Activated CD8-positive, alpha-beta T cell treated with anti-CD3 and anti-CD28 coated beads for 36 hours (primary cell): ENCODE measurements around the gene PAH. TPM values are rescaled to one million over a fixed set of nuclear protein-coding genes. Genes with fewer than 3 reads are reported as not detected.
A peak's percentile ranks its signal among the peaks of the same experiment; 100 is the strongest.

ENCODE experiments used
- ATAC-seq: fragments of 200-7000 bp; cut with Tn5 transposase; one replicate; pipeline ENCODE4 v1.10.0; 2021; ENCODE audit warnings: mild to moderate bottlenecking, moderate library complexity
- CTCF ChIA-PET: fragments of 350-600 bp; sonication (Branson Sonifier 250); formaldehyde crosslinking; loops from one replicate; lab custom pipeline; 2021; ENCODE audit warnings: antibody characterized with exemption; lab: Charles Lee
- POLR2A ChIA-PET: fragments of 350-600 bp; sonication (Branson Sonifier 250); formaldehyde crosslinking; loops from one replicate; lab custom pipeline; 2021; ENCODE audit warnings: antibody characterized with exemption; lab: Charles Lee
- DNase-seq: peaks from one replicate; pipeline ENCODE4 v3.0.0-alpha.2; 2020
- H3K27ac Mint-ChIP-seq: one replicate; pipeline ENCODE4 v1.8.0; 2021; ENCODE audit warnings: mild to moderate bottlenecking, mixed read lengths
- H3K27me3 Mint-ChIP-seq: one replicate; pipeline ENCODE4 v1.8.0; 2021; ENCODE audit warnings: mixed read lengths
- H3K36me3 Mint-ChIP-seq: one replicate; pipeline ENCODE4 v1.8.0; 2021; ENCODE audit warnings: low read depth, mixed read lengths
- H3K4me1 Mint-ChIP-seq: one replicate; pipeline ENCODE4 v1.8.0; 2021; ENCODE audit warnings: low read depth, mixed read lengths
- H3K4me3 Mint-ChIP-seq: one replicate; pipeline ENCODE4 v1.8.0; 2021; ENCODE audit warnings: mild to moderate bottlenecking, moderate library complexity, mixed read lengths
- H3K9me3 Mint-ChIP-seq: one replicate; pipeline ENCODE4 v1.8.0; 2021; ENCODE audit warnings: mixed read lengths
- intact Hi-C: fragments of 100-400 bp; cut with micrococcal nuclease; formaldehyde crosslinking; loops from one replicate; pipeline ENCODE4 v1.10.0; 2022
- total RNA-seq, 2 experiments: library from RNA; stranded (reverse); gene quantifications; one replicate each; pipeline ENCODE4 v1.2.3, GENCODE V29; 2021
- TF ChIP-seq, protein P1 (sequence below): fragments of 200-600 bp; IDR thresholded peaks from one replicate; pipeline ENCODE4 v1.8.0; 2022; ENCODE audit warnings: antibody characterized with exemption, mild to moderate bottlenecking

PAH gene
- total RNA-seq, 2 experiments from 2014 or later: not detected

DNA sequence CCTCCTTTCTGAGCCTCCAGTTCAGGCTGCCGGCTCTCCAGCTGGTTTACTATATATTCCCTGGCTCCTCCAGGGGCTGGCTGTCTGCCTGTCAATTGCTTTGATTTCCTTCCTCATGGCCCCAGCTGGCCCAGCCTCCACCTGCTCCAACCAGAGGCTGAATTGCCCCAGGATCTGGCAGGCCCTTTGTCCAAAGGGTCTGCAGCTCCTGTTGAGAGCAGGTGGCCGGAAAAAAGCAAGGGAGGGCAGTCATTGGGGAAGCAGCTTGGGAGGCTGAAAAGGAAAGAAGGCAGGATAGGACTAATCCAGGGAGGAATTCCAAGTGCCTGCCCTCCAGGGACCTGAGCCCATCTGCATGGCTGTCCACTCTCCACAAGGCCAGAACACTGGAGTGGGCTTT is 25.3 kb downstream of the PAH start:
- intact Hi-C loops: no loop called here
- POLR2A ChIA-PET: no interaction called here
- TF ChIP-seq, protein P1, sequence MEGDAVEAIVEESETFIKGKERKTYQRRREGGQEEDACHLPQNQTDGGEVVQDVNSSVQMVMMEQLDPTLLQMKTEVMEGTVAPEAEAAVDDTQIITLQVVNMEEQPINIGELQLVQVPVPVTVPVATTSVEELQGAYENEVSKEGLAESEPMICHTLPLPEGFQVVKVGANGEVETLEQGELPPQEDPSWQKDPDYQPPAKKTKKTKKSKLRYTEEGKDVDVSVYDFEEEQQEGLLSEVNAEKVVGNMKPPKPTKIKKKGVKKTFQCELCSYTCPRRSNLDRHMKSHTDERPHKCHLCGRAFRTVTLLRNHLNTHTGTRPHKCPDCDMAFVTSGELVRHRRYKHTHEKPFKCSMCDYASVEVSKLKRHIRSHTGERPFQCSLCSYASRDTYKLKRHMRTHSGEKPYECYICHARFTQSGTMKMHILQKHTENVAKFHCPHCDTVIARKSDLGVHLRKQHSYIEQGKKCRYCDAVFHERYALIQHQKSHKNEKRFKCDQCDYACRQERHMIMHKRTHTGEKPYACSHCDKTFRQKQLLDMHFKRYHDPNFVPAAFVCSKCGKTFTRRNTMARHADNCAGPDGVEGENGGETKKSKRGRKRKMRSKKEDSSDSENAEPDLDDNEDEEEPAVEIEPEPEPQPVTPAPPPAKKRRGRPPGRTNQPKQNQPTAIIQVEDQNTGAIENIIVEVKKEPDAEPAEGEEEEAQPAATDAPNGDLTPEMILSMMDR: no peak
- DNase-seq: no peak
- H3K36me3 Mint-ChIP-seq: no peaks in the 10 kb centered on the region
- ATAC-seq: no peak
- no peak overlapping the region for H3K27ac Mint-ChIP-seq
- H3K4me3 Mint-ChIP-seq: no peak overlapping the region
- no peaks in the 10 kb centered on the region for H3K4me1 Mint-ChIP-seq
- H3K9me3 Mint-ChIP-seq: no peaks in the 10 kb centered on the region
- CTCF ChIA-PET: interaction anchor here (1.1 to 2.0 kb wide), 3 partner anchors 8 to 657 kb away, joined by 3 to 7 read pairs (median 5); no protein-coding TSS in a partner anchor
- peaks cover 11% of the 10 kb centered on the region for H3K27me3 Mint-ChIP-seq

DNA sequence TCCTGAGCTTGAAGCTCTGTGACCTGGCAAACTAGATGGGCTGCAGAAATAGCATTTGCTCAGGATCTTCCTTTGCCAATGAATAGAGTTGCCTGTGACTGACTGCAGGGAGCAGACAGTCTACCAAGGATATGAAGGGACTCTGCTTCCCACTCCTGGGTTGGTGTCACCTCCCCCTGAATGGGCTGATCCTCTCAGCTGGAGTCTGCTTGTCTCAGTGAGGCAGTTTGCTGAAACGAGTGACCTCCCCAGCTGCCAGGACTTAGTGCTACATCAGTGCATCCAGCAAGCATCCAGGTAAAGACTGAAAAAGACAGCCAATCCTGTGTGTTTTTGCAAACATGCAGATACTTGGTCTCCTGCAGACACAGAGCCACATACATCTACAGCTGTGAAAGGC is 28.5 kb downstream of the PAH start:
- POLR2A ChIA-PET: no interaction called here
- CTCF ChIA-PET: interaction anchor here (1.3 to 2.4 kb wide), 2 partner anchors 60 to 660 kb away, joined by 4 to 7 read pairs; no protein-coding TSS in a partner anchor
- H3K9me3 Mint-ChIP-seq: no peaks in the 10 kb centered on the region
- no peak overlapping the region for H3K27ac Mint-ChIP-seq
- TF ChIP-seq, protein P1: no peak
- peaks cover 9% of the 10 kb centered on the region for H3K27me3 Mint-ChIP-seq
- H3K4me1 Mint-ChIP-seq: no peaks in the 10 kb centered on the region
- intact Hi-C loops: no loop called here
- H3K4me3 Mint-ChIP-seq: no peak overlapping the region
- no peak for ATAC-seq
- DNase-seq: no peak
- no peaks in the 10 kb centered on the region for H3K36me3 Mint-ChIP-seq

GRCh38 chr12:102885043-102885932 is 31.8 kb downstream of the PAH start:
- ChIA-PET CTCF (no interaction called here), POLR2A (no interaction called here)
- no peaks in the 10 kb centered on the region for H3K4me1 Mint-ChIP-seq
- no peak for ATAC-seq
- H3K4me3 Mint-ChIP-seq: no peak overlapping the region
- intact Hi-C loops: no loop called here
- H3K27me3 Mint-ChIP-seq: peaks cover 12% of the 10 kb centered on the region
- no peaks in the 10 kb centered on the region for H3K9me3 Mint-ChIP-seq
- no peak overlapping the region for H3K27ac Mint-ChIP-seq
- no peak for DNase-seq
- no peaks in the 10 kb centered on the region for H3K36me3 Mint-ChIP-seq
- TF ChIP-seq, protein P1: no peak

- Mint-ChIP-seq H3K4me3 (no peak overlapping the region), H3K9me3 (no peaks in the 10 kb centered on the region), H3K4me1 (no peaks in the 10 kb centered on the region), H3K27ac (no peak overlapping the region), H3K36me3 (no peaks in the 10 kb centered on the region), H3K27me3 (peaks cover 8% of the 10 kb centered on the region)
- TF ChIP-seq, protein P1: peak; percentile 78
- ATAC-seq (peak; percentile 49), DNase-seq (peak; percentile 59)
- intact Hi-C loops: loop anchor here (2.0 kb wide), 1 partner anchor 665 kb away; no protein-coding TSS in a partner anchor
- ChIA-PET CTCF (interaction anchor here (0.7 to 2.5 kb wide), 24 partner anchors 8 to 749 kb away, joined by 3 to 48 read pairs (median 4); partner anchors contain the start of gene PAH), POLR2A (no interaction called here)
These were observed 33.7 kb downstream of the PAH start for GRCh38 chr12:102883204-102883799.

DNA sequence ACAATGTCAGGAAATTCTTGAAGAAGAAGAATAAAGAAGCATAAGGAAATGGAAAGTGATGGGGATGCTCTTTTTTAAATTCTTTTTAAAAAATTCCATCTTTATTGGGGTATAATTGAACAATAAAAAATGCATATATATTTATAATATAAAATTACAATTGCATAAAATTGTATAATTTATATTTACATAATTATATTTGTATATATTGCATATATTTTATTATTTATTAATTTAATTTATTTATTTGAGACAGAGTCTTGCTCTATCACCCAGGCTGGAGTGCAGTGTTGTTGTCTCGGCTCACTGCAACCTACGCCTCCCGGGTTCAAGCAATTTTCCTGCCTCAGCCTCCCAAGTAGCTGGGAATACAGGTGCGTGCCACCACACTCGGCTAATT is 36.3 kb downstream of the PAH start:
- TF ChIP-seq, protein P1: no peak
- H3K4me1 Mint-ChIP-seq: no peaks in the 10 kb centered on the region
- ChIA-PET POLR2A (no interaction called here), CTCF (no interaction called here)
- intact Hi-C loops: no loop called here
- H3K9me3 Mint-ChIP-seq: no peaks in the 10 kb centered on the region
- DNase-seq: no peak
- H3K36me3 Mint-ChIP-seq: no peaks in the 10 kb centered on the region
- no peak for ATAC-seq
- peaks cover 8% of the 10 kb centered on the region for H3K27me3 Mint-ChIP-seq
- no peak overlapping the region for H3K27ac Mint-ChIP-seq
- no peak overlapping the region for H3K4me3 Mint-ChIP-seq
